CD4-positive, alpha-beta memory T cell (primary cell): Measurements from ENCODE around the gene MYLK. TPM values are rescaled to one million over a fixed set of nuclear protein-coding genes. Genes with fewer than 3 reads are reported as not detected.
"Not testable (repeated sequence)": the region's sequence is repeated elsewhere in the genome, so short reads cannot be mapped to it uniquely, and the experiment has no call there.

Source experiments
- CTCF ChIA-PET: fragments of 350-600 bp; sonication (Branson Sonifier 250); formaldehyde crosslinking; loops from one replicate; lab custom pipeline; 2021; ENCODE audit warnings: inconsistent platforms; ENCODE audit not compliant: partially characterized antibody; lab: Charles Lee
- POLR2A ChIA-PET: fragments of 350-600 bp; sonication (Branson Sonifier 250); formaldehyde crosslinking; loops from one replicate; lab custom pipeline; 2021; ENCODE audit not compliant: partially characterized antibody; lab: Charles Lee
- DNase-seq, 5 donors: peaks; one replicate each; pipeline versions ENCODE4 v3.0.0 to v3.0.0-alpha.2; 2020 to 2022; ENCODE audit warnings: mixed read lengths in 1 of 5
- H3K27ac ChIP-seq: one replicate; pipeline ENCODE4 v1.7.0; 2013; ENCODE audit warnings: low read depth, low read length
- H3K27me3 ChIP-seq: 2 replicates; pipeline ENCODE4 v1.7.0; 2013; ENCODE audit warnings: mild to moderate bottlenecking, low read length, moderate library complexity; ENCODE audit not compliant: insufficient read depth
- H3K36me3 ChIP-seq: 2 replicates; pipeline ENCODE4 v1.7.0; 2013; ENCODE audit warnings: mild to moderate bottlenecking, low read length, moderate library complexity; ENCODE audit not compliant: insufficient read depth
- H3K4me1 ChIP-seq: 2 replicates; pipeline ENCODE4 v1.7.0; 2013; ENCODE audit warnings: mild to moderate bottlenecking, low read length, moderate library complexity; ENCODE audit not compliant: insufficient read depth
- H3K4me3 ChIP-seq, 2 donors: one replicate each; pipeline ENCODE4 v1.7.0; 2013; ENCODE audit warnings: low read length in 2 of 2, mild to moderate bottlenecking in 1 of 2
- H3K9me3 ChIP-seq, 2 donors: one replicate each; pipeline ENCODE4 v1.7.0; 2013; ENCODE audit warnings: low read length in 2 of 2, control low read depth in 1 of 2; ENCODE audit not compliant: control insufficient read depth in 1 of 2
- H3K27ac Mint-ChIP-seq, 7 donors: one replicate each; pipeline ENCODE4 v1.8.0; 2020 to 2021; ENCODE audit warnings: mixed read lengths in 7 of 7, mild to moderate bottlenecking in 6 of 7, inconsistent platforms in 3 of 7, moderate library complexity in 3 of 7
- H3K27me3 Mint-ChIP-seq, 2 donors: one replicate each; pipeline ENCODE4 v1.8.0; 2020 to 2021; ENCODE audit warnings: mixed read lengths in 2 of 2
- H3K36me3 Mint-ChIP-seq, 2 donors: one replicate each; pipeline ENCODE4 v1.8.0; 2020 to 2021; ENCODE audit warnings: mixed read lengths in 2 of 2, inconsistent platforms in 1 of 2, mild to moderate bottlenecking in 1 of 2
- H3K4me1 Mint-ChIP-seq, 4 donors: one replicate each; pipeline ENCODE4 v1.8.0; 2020 to 2021; ENCODE audit warnings: mixed read lengths in 4 of 4, mild to moderate bottlenecking in 1 of 4
- H3K4me3 Mint-ChIP-seq, 8 donors: one replicate each; pipeline ENCODE4 v1.8.0; 2020 to 2021; ENCODE audit warnings: mixed read lengths in 8 of 8, mild to moderate bottlenecking in 7 of 8, moderate library complexity in 6 of 8, inconsistent platforms in 3 of 8
- H3K9me3 Mint-ChIP-seq, 8 donors: one replicate each; pipeline ENCODE4 v1.8.0; 2020 to 2021; ENCODE audit warnings: mixed read lengths in 8 of 8, mild to moderate bottlenecking in 5 of 8, inconsistent platforms in 3 of 8, moderate library complexity in 1 of 8
- intact Hi-C: fragments of 100-400 bp; cut with micrococcal nuclease; formaldehyde crosslinking; loops from one replicate; pipeline ENCODE4 v1.15.1; 2023
- polyA plus RNA-seq, 2 donors: library from polyadenylated mRNA; unstranded; fragments of 300-500 nt; fragmentation: Illumina TruSeq; gene quantifications; one replicate each; pipeline ENCODE4 v1.2.3, GENCODE V29; 2021
- total RNA-seq, 2 experiments: library from RNA; stranded (reverse); gene quantifications; one replicate each; pipeline ENCODE4 v1.2.3, GENCODE V29; 2021

Gene MYLK
- total and polyA plus RNA-seq, 4 experiments from 2014 or later, result 0.18 TPM; not detected in 3

GRCh38 chr3:123618768-123619484 lies 265.2 kb downstream of the MYLK start:
- CTCF ChIA-PET, result no interaction called here
- Mint-ChIP-seq H3K4me1 (no peaks in the 10 kb centered on the region), H3K27me3 (no peaks in the 10 kb centered on the region), H3K9me3 (no peaks in the 10 kb centered on the region), H3K36me3 (peaks cover 4% of the 10 kb centered on the region in 2 donors), H3K4me3 (no peak overlapping the region), H3K27ac (no peak overlapping the region)
- intact Hi-C loops, result no loop called here
- Histone ChIP-seq H3K36me3 (no peaks in the 10 kb centered on the region), H3K9me3 (no peaks in the 10 kb centered on the region), H3K27ac (no peak overlapping the region), H3K4me3 (no peak overlapping the region), H3K27me3 (no peaks in the 10 kb centered on the region), H3K4me1 (no peaks in the 10 kb centered on the region)
- POLR2A ChIA-PET, result no interaction called here
- DNase-seq, result no peak

GRCh38 chr3:123618076-123618708 lies 265.9 kb downstream of the MYLK start:
- Mint-ChIP-seq H3K27me3 (no peaks in the 10 kb centered on the region), H3K9me3 (no peaks in the 10 kb centered on the region), H3K4me1 (no peaks in the 10 kb centered on the region), H3K36me3 (peaks cover 8 to 9% of the 10 kb centered on the region in 2 donors), H3K4me3 (no peak overlapping the region), H3K27ac (no peak overlapping the region)
- POLR2A ChIA-PET, result no interaction called here
- Histone ChIP-seq H3K36me3 (no peaks in the 10 kb centered on the region), H3K4me1 (no peaks in the 10 kb centered on the region), H3K27me3 (no peaks in the 10 kb centered on the region), H3K27ac (no peak overlapping the region), H3K9me3 (no peaks in the 10 kb centered on the region), H3K4me3 (no peak overlapping the region)
- CTCF ChIA-PET, result no interaction called here
- intact Hi-C loops, result no loop called here
- no peak for DNase-seq

GRCh38 chr3:123616593-123616992 lies 267.5 kb downstream of the MYLK start:
- no peak overlapping the region for H3K4me3 Mint-ChIP-seq
- intact Hi-C loops, result no loop called here
- no peak overlapping the region for H3K27ac ChIP-seq

DNA sequence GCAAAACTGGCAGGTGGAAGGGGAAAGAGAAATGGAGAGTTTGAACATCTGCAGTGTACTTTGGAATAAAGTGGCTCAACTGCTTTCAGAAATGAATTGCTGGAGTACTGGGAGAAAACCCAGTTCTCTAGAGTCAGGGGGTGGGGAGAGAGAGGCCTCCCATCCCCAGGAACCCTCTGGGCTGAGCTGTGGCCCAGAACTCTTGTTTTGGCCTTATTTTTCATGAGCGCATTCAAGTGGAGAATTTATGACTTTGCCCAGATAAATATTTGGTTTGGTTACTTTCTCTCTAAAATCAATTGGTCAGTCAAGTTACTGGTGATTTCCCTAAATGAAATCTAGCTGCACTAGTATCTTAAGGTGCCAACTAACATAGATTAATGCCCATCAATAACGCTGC lies 270.6 kb downstream of the MYLK start:
- Histone ChIP-seq H3K4me1 (no peaks in the 10 kb centered on the region), H3K36me3 (no peaks in the 10 kb centered on the region), H3K27me3 (no peaks in the 10 kb centered on the region), H3K9me3 (no peaks in the 10 kb centered on the region), H3K27ac (no peak overlapping the region), H3K4me3 (no peak overlapping the region)
- no peaks in the 10 kb centered on the region for H3K9me3 Mint-ChIP-seq
- peaks cover 0 to 8% (median 3%) of the 10 kb centered on the region in 4 donors for H3K4me1 Mint-ChIP-seq
- ChIA-PET CTCF (no interaction called here), POLR2A (no interaction called here)
- H3K27me3 Mint-ChIP-seq, result no peaks in the 10 kb centered on the region
- no peak for DNase-seq
- intact Hi-C loops, result no loop called here
- H3K4me3 Mint-ChIP-seq, result no peak overlapping the region
- no peak overlapping the region for H3K27ac Mint-ChIP-seq
- peaks cover 12 to 23% of the 10 kb centered on the region in 2 donors for H3K36me3 Mint-ChIP-seq

More at GRCh38 chr3:123616593-123616992, 267.5 kb downstream of the MYLK start:
- POLR2A ChIA-PET, result no interaction called here
- no peaks in the 10 kb centered on the region for H3K27me3 Mint-ChIP-seq
- peaks cover 12 to 16% of the 10 kb centered on the region in 2 donors for H3K36me3 Mint-ChIP-seq
- no peak for DNase-seq
- no peaks in the 10 kb centered on the region for H3K36me3 ChIP-seq
- no peak overlapping the region for H3K4me3 ChIP-seq
- H3K9me3 Mint-ChIP-seq, result no peaks in the 10 kb centered on the region
- no peaks in the 10 kb centered on the region for H3K4me1 ChIP-seq
- H3K9me3 ChIP-seq, result no peaks in the 10 kb centered on the region
- no peaks in the 10 kb centered on the region for H3K27me3 ChIP-seq
- CTCF ChIA-PET, result no interaction called here
- no peak overlapping the region for H3K27ac Mint-ChIP-seq
- no peaks in the 10 kb centered on the region for H3K4me1 Mint-ChIP-seq

DNA sequence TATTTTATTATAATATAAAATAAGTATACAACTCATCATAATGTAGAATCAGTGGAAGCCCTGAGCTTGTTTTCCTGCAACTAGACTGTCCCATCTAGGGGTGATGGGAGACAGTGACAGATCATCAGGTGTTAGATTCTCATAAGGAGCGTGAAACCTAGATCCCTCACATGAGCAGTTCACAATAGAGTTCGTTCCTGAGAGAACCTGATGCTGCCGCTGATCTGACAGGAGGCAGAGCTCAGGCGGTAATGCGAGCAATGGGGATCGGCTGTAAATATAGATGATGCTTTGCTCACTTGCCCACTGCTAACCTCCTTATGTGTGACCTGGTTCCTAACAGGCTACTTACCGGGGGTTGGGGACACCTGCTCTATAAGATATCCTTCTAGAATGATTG lies 272.5 kb downstream of the MYLK start:
- H3K9me3 Mint-ChIP-seq, H3K4me1 ChIP-seq, H3K4me1 Mint-ChIP-seq, DNase-seq, H3K27me3 Mint-ChIP-seq, H3K27ac ChIP-seq, intact Hi-C loops, CTCF ChIA-PET, POLR2A ChIA-PET, H3K27me3 ChIP-seq, H3K36me3 ChIP-seq, H3K4me3 ChIP-seq, H3K9me3 ChIP-seq, H3K27ac Mint-ChIP-seq, H3K4me3 Mint-ChIP-seq: not testable (repeated sequence)
- peaks cover 12 to 27% of the 10 kb centered on the region in 2 donors for H3K36me3 Mint-ChIP-seq

DNA sequence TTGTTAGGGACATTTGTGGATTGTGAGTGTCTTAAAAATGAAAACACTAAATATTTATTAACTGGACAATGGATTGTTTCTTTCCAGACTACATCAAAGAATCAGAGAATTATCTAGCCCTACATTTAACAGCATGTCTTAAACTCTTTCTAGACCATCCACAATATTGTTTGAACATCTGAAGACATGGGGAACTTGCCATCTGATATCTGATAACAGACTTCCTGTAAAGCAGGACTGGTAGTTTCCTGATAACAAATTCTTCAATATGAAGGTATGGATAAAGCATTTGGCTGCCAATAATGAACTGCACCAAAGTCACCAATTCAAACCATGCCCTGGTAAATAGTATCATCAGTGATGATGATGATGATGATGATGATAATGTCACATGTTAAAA lies 273.1 kb downstream of the MYLK start:
- Histone ChIP-seq H3K9me3 (no peaks in the 10 kb centered on the region), H3K36me3 (no peaks in the 10 kb centered on the region), H3K4me1 (no peaks in the 10 kb centered on the region), H3K27me3 (no peaks in the 10 kb centered on the region), H3K27ac (no peak overlapping the region), H3K4me3 (no peak overlapping the region)
- Mint-ChIP-seq H3K4me1 (peaks cover 0 to 9% (median 3%) of the 10 kb centered on the region in 4 donors), H3K36me3 (peaks cover 12 to 27% of the 10 kb centered on the region in 2 donors), H3K4me3 (no peak overlapping the region), H3K27ac (no peak overlapping the region), H3K27me3 (no peaks in the 10 kb centered on the region), H3K9me3 (no peaks in the 10 kb centered on the region)
- POLR2A ChIA-PET, result no interaction called here
- DNase-seq, result no peak
- CTCF ChIA-PET, result no interaction called here
- intact Hi-C loops, result no loop called here

GRCh38 chr3:123610331-123610730 lies 273.8 kb downstream of the MYLK start:
- ChIA-PET CTCF (no interaction called here), POLR2A (no interaction called here)
- no peaks in the 10 kb centered on the region for H3K9me3 Mint-ChIP-seq
- Histone ChIP-seq H3K27ac (no peak overlapping the region), H3K27me3 (no peaks in the 10 kb centered on the region), H3K36me3 (no peaks in the 10 kb centered on the region), H3K4me1 (no peaks in the 10 kb centered on the region), H3K9me3 (no peaks in the 10 kb centered on the region), H3K4me3 (no peak overlapping the region)
- H3K4me3 Mint-ChIP-seq, result no peak overlapping the region
- H3K4me1 Mint-ChIP-seq, result peaks cover 0 to 11% (median 3%) of the 10 kb centered on the region in 4 donors
- H3K27ac Mint-ChIP-seq, result no peak overlapping the region
- peaks cover 12 to 27% of the 10 kb centered on the region in 2 donors for H3K36me3 Mint-ChIP-seq
- no peaks in the 10 kb centered on the region for H3K27me3 Mint-ChIP-seq
- DNase-seq, result no peak
- intact Hi-C loops, result no loop called here
